Hematopoietic multipotent progenitor cell (in vitro differentiated cells): ENCODE measurements around the gene CEBPG. TPM values are rescaled to one million over a fixed set of nuclear protein-coding genes. Genes with fewer than 3 reads are reported as not detected.

Source experiments
- DNase-seq, 3 donors: peaks; one replicate each; pipeline ENCODE4 v3.0.0-alpha.2; 2011 to 2015; ENCODE audit warnings: low read depth in 2 of 3, low spot score in 2 of 3
- total RNA-seq: library from RNA; depleted of rRNA; stranded (reverse); fragments of >200 nt; gene quantifications from one replicate; pipeline ENCODE4 v1.2.3, GENCODE V29; 2012

CEBPG gene
- total RNA-seq, 1 donor: 9.7 TPM

DNA sequence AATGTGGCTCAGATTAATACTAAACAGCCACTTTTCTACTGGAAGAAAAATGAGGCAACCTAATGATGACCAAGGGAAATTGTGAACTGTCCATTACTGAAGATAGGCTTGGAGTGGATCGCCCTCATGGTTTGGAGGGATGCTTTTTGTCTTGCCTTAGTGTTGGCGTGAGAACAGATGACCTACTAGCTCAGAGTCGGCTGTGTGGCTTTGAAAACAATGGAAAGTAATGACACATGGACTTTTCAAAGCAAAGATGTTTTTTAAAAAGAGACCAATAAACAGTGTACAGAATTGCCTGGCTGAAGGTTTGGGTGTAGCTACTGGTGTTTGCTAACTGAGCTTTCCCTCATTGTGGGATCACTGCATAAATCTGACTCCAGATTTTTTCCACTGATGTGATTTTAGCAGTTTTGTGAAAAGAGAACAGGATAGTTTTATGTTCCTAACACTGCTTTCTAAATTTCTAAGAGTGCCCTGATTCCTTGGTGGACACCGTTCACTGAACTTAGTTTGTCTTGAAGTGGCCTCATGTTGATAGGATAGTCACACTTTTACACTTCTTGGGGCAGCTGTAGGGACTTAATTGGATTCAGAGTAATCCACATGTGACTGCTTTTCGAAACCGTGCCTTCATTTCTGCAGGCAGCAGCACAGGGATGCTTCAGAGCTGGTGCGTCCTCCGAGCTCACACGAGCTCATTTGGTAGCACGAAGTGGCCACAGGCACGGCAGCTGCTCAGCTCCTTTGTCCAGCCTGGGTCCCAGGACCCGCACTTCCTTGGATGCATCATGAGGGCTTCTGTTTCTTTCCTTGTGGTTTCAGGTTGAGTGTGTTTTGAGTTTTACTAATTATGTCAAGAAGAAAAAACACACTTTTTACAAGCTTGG lies 4.3 kb downstream of the CEBPG start:
- no peak for DNase-seq

DNA sequence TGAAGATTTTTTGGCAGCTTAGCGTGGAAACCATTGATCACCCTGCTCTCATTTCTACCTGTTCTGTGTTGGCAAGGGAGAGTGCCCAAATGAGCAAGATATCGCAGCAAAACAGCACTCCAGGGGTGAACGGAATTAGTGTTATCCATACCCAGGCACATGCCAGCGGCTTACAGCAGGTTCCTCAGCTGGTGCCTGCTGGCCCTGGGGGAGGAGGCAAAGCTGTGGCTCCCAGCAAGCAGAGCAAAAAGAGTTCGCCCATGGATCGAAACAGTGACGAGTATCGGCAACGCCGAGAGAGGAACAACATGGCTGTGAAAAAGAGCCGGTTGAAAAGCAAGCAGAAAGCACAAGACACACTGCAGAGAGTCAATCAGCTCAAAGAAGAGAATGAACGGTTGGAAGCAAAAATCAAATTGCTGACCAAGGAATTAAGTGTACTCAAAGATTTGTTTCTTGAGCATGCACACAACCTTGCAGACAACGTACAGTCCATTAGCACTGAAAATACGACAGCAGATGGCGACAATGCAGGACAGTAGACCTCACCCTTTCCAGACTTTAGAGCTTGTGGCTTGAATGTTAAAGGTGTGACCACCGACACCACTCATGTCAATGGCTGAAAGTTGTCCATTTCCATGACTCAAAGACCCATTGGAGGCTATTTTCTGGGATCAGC lies 5.8 kb downstream of the CEBPG start:
- DNase-seq: no peak

DNA sequence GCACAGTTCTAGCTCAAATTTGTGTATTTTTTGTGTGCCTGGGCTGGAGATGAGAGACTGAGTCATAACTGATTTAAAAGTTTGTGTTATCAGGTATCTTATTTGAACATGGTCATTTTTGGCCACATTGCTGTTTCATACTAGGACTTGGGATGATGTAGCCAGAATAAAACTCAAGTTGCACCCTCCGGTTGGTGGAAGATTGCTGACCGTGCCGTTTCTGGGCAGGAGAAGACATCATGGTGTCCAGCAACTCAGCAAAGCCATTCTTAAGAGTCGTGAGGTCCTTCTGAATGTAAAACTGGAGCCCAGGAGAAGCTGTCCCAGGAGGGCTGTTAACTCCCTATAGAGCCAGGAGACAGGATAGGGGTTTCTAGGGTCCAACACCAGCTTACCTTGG lies 7.6 kb downstream of the CEBPG start:
- no peak for DNase-seq

DNA sequence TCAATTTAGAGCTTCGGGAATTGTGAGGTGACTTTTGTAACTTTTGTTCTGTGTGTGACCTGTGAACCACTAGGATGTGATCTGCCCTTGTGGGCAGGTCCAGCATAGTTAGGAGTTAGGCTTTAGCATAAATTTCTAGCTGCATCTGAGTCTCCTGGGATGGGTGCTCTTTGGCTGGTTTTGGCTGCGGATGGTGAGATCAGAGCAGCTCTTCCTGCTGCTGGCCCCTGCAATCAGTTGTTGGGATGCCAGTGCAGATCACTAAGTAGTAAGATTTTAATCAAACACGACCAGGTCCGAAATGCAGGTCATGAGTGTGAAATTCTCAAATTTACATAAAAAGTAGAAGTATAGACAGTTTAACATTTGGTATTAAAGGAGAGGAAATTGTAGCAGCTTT lies 8.5 kb downstream of the CEBPG start:
- DNase-seq: no peak

DNA sequence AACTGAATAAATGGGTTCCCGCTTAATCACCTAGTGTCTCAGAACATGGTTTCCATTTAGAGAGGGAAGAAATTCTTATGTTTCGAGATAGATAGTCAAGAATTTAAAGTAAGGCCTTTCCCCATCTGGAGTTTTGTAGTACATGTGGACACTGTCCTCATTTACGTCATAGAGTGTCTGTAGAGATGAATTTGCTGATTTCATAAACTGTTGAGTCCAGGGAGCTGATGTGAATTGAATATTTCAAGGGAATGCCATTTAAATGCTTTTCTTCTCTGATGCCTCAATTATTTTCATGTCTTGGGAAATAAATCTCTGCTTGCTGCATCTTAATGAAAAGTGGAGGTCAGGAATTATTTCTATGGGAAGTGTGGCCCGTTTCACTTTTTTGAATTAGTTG lies 9.5 kb downstream of the CEBPG start:
- no peak for DNase-seq

DNA sequence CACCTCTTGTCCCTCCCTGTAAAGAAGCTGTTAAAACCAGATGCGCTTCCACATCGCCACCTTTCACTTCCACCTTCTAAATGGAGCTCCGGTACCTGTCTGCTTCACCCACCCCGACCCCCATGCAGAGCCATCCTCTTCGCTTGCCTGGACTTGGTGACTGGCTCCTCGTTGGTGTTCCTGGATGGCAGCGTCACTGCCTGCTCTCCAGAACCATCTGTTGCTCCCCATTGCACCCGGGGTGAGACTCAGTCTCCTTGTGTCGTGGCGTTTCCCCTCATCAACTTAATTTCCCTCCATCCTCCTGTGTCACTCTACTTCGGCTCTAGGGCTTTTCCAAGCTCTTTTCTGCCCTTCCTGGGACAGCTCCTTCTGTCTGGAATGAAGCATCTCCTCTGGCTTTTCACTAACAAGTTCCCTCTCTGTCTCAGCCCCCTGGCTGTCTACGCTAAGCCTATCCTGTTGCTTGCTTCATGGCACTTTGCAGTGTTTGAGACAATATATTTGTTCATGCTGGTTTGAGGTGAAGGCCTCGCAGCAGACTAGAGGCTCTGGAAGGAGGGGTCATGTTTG lies 10.3 kb downstream of the CEBPG start:
- no peak for DNase-seq

DNA sequence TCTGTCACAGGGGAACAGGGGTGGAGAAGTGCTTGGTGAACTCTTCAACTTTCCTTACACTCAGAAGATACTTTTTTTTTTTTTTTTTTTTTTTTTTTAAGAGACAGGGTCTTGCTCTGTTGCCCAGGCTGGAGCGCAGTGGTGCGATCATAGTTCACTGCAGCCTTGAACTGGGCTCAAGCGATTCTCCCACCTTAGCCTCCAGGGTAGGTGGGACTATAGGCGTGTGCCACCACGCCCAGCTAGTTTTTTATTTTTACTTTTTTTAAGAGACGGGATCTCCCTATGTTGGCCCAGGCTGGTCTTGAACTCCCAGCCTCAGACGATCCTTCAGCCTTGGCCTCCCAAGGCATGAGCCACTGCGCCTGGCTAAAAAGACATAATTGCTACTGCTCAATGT lies 11.5 kb downstream of the CEBPG start:
- no peak for DNase-seq

DNA sequence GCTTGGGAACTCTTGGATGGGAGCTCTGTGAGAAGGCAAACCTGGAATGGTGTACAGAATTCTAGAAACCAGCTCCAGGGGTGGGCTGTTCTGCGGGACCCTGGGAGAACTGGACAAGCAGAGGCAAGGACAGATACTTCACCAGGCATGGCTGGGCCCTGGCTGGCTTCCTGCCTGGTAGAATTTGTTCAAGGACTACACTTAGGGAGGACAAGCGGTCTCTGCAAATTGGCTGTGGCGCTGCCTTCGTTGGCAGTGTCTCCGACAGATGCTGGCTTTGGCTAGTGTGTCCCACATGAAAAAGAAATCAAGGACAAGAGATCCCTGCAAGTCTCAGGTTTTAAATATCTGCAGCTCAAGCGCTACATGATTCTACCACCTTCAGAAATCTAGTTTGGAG lies 12.4 kb downstream of the CEBPG start:
- DNase-seq: no peak

DNA sequence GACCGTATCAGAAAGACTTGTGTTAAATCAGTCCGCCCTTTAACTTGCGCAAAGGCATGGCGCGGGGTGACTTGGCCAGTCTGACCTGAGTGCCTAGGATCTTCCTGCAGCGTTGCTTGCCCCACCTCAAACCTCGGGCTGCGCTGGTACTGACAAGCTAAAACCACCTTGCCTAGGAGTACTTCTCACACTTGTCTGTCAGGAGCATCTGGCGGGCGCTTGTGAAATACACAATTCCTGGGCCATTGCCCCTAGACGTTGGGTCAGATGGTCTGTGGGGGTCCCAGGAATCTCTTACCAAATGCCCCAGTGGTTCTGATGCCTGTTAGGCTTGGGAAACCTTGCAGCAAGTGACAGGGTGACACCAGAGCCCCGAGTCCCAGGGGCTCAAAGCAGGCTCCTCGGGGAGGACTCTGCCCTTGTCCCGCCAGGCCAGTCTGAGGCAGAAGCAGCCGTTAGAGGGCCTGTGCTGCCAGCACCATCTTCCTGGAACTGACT lies 12.9 kb downstream of the CEBPG start:
- DNase-seq: no peak

DNA sequence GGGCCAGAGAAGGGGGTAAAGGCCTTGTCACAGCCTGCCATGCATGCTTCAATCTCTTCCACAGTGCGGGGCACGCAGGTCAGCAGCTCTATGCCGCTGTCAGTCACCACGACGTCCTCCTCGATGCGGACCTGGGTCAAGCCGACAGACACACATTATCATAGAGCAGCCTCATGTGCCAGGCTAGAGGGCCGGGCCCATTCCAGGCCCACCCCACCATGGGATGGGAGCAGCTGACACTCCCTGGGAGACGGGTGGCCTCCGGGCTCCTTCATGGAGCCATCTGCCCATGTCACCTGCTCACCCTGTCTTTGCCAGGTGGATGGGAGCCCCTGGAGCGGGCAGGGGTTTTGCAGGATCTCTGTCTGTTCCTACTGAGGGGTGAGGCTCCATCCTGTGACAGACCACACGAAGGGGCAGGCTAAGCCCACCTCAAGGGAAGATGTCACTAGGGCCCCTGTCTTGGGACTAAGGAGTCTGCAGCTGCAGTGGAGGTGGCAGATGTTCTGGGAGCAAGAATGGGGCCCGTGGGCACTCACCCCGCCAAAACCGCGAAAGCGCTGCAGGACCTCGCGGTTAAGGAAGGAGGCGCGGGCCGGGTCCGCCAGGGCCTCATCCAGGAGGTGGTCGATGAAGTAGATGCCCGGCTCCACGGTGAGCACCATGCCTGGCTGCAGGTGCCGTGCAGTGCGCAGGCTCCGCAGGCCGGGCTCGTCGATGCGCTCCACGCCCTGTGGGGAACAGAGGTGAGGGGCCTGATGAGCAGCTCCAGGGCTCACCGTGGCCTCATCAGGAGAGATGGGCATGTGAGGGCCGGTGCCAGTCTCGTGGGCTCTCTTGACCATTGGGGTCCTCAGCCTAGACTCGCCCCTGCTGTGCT lies 14.1 kb downstream of the CEBPG start:
- no peak for DNase-seq

DNA sequence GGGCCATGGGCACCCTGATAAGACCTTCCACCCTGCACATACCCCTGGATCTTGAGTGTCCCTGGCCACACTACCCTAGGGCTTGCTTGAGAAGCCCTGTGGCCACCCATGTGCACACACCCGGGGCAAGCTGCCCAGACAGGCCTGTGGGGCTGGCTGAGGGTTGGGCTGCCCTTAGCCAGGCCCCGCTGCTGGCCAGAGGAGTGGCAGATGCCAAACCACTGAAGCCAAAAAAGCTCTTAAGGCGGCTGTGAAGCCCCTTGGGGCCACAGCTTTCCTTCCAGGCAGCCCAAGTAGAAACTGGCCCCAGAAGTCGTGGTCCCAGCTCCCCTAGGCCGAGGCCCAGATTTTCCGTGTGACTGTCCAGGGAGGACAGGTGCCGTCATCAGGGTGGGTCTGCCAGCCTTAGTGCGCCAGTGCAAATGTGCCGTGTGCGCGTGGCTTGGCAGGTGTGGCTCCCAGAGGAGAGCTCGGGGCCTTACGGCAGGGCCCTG lies 14.8 kb downstream of the CEBPG start:
- DNase-seq: no peak

DNA sequence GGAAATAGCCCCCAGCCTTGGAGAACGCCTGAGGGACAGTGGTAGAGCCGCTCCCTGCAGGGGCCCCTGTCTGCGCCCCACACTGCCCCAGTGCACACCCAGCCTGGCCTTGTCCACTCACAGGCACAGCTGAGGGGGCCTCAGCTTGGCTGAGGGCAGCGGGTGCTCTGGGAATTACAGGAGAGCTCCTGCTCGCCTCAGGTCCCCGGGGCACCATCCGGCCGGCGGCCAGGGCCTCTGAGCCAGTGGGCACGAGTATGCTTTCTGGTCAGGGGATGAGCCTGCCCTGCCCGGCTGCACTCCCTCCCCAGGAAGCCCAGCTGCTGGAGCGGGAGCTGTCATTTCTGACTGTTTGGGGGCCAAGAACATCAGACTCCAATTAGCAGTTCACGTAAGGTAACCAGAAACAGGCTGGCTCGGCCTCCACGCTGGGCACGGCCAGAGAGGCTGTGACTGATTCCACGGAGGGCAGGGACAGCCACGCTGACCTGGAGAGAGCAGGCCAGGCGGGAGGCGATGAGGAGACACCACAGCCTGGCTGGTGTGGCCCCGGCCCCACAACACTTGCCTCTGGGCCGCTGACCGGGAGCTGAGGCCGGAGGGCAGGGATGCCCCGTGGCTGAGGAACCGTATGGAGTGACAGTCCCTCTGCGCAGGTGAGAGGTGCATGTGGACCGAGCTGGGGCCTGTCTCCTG lies 15.4 kb downstream of the CEBPG start:
- no peak for DNase-seq

DNA sequence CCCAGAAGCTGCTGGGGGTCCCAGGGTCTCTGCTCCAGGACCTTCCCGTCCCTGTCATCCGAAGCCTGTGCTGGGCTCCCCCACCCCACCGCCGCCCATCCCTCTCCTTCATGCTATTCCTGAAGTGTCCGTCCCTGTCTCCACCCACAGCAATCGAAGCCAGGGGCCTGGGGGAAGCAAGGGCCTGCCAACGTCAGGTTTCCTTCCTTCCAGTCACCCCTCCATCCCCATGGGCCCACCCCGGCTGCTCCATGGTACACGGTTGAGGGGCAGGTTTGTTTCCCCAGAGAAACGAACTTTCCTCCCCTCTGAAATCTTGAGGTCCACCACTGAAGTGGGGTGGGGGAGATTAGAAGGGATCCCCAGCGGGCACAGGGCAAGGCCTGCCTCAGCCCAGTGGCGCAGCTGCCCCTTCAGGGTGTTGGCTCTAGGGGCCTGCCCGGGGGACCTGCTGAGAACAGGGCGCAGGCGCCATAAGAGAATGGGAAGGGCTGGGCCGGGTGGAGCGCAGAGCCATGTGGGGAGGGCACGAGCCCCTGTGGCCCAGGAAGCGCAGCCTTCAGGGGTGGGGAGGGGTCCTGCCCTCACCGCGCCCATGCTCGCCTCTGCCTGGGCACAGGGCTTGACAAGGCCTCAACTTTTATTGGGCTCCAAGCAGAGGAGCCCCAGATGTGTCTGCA lies 16.1 kb downstream of the CEBPG start:
- no peak for DNase-seq

DNA sequence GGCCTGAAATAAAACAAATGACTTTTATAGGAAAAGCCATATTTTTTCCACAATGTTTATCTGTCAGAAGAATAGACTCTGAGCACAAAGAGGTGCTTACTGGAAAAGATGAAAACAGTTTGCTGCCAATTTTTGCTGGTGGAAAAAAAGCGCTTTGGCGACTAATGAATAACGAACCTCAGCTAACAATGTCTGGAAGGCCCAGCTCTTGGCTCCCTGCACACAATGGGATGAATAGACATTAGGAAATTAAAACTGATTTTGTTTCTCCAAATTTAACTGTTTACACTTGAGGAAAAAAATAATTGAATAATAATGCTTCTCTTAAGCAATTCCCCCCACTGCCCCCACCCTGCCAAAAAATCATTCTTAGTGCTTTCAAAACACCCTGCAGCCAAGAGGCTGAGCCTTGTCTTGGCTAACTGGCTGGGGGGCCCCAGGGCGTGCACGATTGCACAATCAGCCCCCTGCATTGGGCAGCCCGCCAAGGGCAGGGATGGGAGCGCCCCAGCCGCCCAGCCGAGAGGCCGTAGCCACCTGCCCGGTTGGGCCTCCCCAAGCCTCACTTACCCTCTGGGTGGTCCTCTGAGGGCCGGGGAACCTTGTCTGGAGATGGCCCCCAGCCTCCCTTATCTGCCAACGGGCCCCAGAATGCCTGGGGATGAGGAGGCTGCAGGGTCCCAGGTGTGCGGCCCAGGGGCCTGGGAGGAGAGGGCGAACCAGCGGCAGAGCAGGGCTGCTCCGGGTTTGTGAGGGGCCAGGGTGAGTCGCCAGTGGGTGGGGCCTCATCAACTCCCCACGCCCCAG lies 16.8 kb downstream of the CEBPG start:
- DNase-seq: no peak

DNA sequence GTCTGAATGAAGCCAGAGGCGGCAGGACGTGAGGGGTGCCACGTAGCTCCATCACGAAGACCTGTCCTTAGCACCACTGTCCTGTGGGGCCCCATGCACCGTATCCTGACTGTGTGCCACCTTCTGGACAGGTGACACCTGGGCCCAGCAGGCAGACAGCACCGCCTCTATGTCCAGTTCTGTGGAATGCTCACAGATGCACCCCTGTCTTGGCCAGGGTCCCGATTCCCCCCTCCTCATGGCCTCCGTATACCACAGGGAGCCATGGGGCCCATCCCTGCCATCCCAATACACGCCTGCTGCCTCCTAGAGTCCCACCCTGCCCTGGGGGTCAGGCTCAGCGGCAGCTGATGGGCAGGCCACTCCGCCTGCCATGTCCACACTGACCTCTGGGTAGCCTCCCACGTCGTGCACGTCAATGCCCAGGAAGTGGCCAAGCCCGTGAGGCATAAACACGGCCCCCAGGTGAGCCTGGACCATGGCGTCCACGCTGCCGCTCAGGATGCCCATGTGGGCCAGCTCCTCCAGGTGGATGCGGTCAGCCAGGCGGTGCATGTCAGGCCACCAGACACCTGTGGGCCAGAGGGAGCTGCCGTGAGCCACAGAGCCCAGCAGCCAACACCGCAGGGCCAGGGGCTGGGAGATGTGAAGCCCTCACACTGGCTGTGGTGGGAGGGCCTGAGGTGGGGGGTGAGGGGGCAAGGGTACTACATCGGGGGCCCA lies 17.6 kb downstream of the CEBPG start:
- DNase-seq: no peak

DNA sequence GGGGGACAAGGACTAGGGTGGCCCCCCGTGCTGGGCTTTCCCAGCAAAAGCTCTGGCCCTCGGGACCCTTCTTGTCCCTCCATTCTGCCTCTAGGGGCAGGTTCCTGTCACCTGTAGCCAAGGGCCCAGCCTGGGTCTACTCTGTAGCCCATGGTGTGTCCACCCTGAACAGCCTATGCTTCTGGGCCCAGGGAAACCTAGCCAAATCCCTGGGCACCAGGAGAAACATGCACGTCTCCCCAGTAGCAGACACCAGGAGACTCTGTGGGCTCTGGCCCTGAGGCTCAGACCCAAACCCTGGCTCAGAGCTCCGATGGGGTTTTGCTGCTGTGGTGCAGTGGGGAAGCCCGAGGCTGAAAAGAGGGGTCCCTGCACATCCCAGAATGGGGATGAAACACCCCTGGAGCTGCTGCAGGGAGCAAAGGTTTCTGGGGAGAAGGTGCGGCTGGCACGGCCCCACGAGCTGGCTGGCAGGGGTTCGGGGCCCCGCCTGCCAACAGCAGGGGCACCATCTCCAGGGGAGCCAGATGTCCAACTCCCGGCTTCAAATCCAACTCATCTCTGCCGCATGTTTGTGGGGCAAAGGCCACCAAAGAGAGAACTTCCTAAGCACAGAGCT lies 18.2 kb downstream of the CEBPG start:
- no peak for DNase-seq
